Measurements from ENCODE around the gene SULT2A1. TPM values are rescaled to one million over a fixed set of nuclear protein-coding genes. Genes with fewer than 3 reads are reported as not detected.

Gene SULT2A1
- total and polyA plus RNA-seq, 2 of the 8 experiments (the other 6 are each of a cell fraction or from before 2014, with no cell fraction given): not detected

GRCh38 chr19:47839913-47840312, 46.2 kb downstream of the SULT2A1 start:
- Histone ChIP-seq H2BK15ac (ENCODE audit: low read length) (no peak overlapping the region), H3K4me2 (ENCODE audit: insufficient read depth in 1 of 2, low read depth in 2 of 2, low read length in 2 of 2) (peak overlapping the region; percentile 21 to 38; a peak in 3 of 4 replicates), H2BK20ac (ENCODE audit: low read length) (no peak overlapping the region), H2BK5ac (ENCODE audit: low read depth, low read length) (no peak overlapping the region), H3K23me2 (ENCODE audit: low read depth, low read length) (no peaks in the 10 kb centered on the region; the same call in 1 of the 2 replicates), H3K9ac (replicated peaks in 1 of 4; ENCODE audit: extremely low read depth in 1 of 4, low read depth in 3 of 4, low read length in 3 of 4) (no peak overlapping the region; a peak in 1 of 7 replicates), H4K91ac (replicated peaks; ENCODE audit: insufficient read length, low read length) (no peak overlapping the region), H2BK12ac (ENCODE audit: low read depth, low read length) (peak overlapping the region; percentile 5; the same call in 1 of the 2 replicates), H3K18ac (ENCODE audit: extremely low read depth, low read length) (no peak overlapping the region; the same call in 1 of the 2 replicates), H3K9me3 (ENCODE audit: insufficient read depth in 2 of 2, low read depth in 1 of 2, low read length in 1 of 2) (no peaks in the 10 kb centered on the region), H4K5ac (ENCODE audit: insufficient read length, low read depth, low read length) (no peak overlapping the region), H3K14ac (ENCODE audit: insufficient read length) (no peak overlapping the region), H3K79me2 (ENCODE audit: control insufficient read depth in 1 of 2, insufficient read depth in 2 of 2, low read length in 2 of 2) (no peaks in the 10 kb centered on the region), H3K4me1 (replicated peaks in 1 of 4; ENCODE audit: control insufficient read depth in 3 of 4, insufficient read depth in 4 of 4, low read length in 3 of 4) (peaks cover 0 to 10% (median 4%) of the 10 kb centered on the region in 4 experiments; a peak in 3 of 7 replicates), H3K23ac (ENCODE audit: insufficient read length) (no peak overlapping the region), H3K56ac (replicated peaks; ENCODE audit: insufficient read length, low read depth, low read length) (no peak overlapping the region), H4K20me1 (replicated peaks in 1 of 2; ENCODE audit: control insufficient read depth in 1 of 2, insufficient read depth in 2 of 2, low read length in 2 of 2) (peaks cover 0 to 3% of the 10 kb centered on the region in 2 experiments), H3K27ac (ENCODE audit: low read depth, low read length) (no peak overlapping the region), H2AK5ac (ENCODE audit: low read depth, low read length) (no peak overlapping the region), H2AFZ (ENCODE audit: low read length) (no peak overlapping the region), H3K27me3 (replicated peaks in 1 of 4; ENCODE audit: control insufficient read depth in 3 of 4, extremely low read depth in 1 of 4, insufficient read depth in 3 of 4, low read length in 3 of 4) (no peaks in the 10 kb centered on the region), H2BK120ac (replicated peaks; ENCODE audit: low read depth, low read length) (no peak overlapping the region), H3K36me3 (ENCODE audit: control insufficient read depth in 2 of 4, insufficient read depth in 4 of 4, low read length in 3 of 4) (no peaks in the 10 kb centered on the region), H3K4me3 (ENCODE audit: extremely low read depth in 1 of 4, insufficient read depth in 2 of 4, low read depth in 3 of 4, low read length in 4 of 4) (no peak overlapping the region), H4K8ac (ENCODE audit: extremely low read depth, insufficient read depth, low read length) (no peak overlapping the region), H3K4ac (replicated peaks; ENCODE audit: insufficient read length, low read depth, low read length) (no peak overlapping the region), H3K79me1 (ENCODE audit: low read depth, low read length) (no peaks in the 10 kb centered on the region)
- WGBS, 2 experiments (ENCODE audit: extremely low coverage in 1 of 2, insufficient coverage in 1 of 2, insufficient read length in 1 of 2, insufficient replicate concordance in 2 of 2, low coverage in 1 of 2, low lambda C conversion rate in 2 of 2, missing lambda C conversion rate in 1 of 2): 63% methylated on average over 10 of the region's 10 CpGs; no CpG with 5 or more reads in 1 of the 2 experiments
- CTCF ChIA-PET (ENCODE audit: partially characterized antibody): interaction anchor here (0.7 to 2.7 kb wide), 7 partner anchors 9 to 74 kb away, joined by 4 to 12 read pairs (median 7); no protein-coding TSS in a partner anchor
- FAIRE-seq (peak; percentile 78), DNase-seq (ENCODE audit: low read depth in 1 of 2, low spot score in 2 of 2) (no peak)
- POLR2A ChIA-PET (ENCODE audit: partially characterized antibody): interaction anchor here (0.5 to 1.8 kb wide), 3 partner anchors 10 to 74 kb away, joined by 3 to 18 read pairs (median 3); no protein-coding TSS in a partner anchor
- peak; percentile 84 to 97; a peak in 3 of 4 replicates for TF ChIP-seq SIN3A (conservative IDR thresholded peaks at IDR 0.05 in 1 of 2, IDR thresholded peaks at IDR 0.05 in 1 of 2; ENCODE audit: low read depth in 1 of 2, low read length in 2 of 2)
- peak; percentile 70 for TF ChIP-seq SAP30 (IDR thresholded peaks at IDR 0.05; ENCODE audit: insufficient read depth, insufficient replicate concordance, low read length)
- no peak for TF ChIP-seq HDAC6 (IDR thresholded peaks at IDR 0.05; ENCODE audit: low read depth, low read length)
- no peak for TF ChIP-seq JUND (IDR thresholded peaks at IDR 0.05; ENCODE audit: low read length)
- peak; percentile 66 for TF ChIP-seq TEAD4 (IDR thresholded peaks at IDR 0.05; ENCODE audit: low read depth, low read length)
- no peak for TF ChIP-seq RAD21 (IDR thresholded peaks at IDR 0.05 in 1 of 2, conservative IDR thresholded peaks at IDR 0.05 in 1 of 2; ENCODE audit: low read depth in 2 of 2, low read length in 2 of 2)
- no peak for TF ChIP-seq SIX5 (IDR thresholded peaks at IDR 0.05; ENCODE audit: low read depth, low read length)
- TF ChIP-seq EP300 (IDR thresholded peaks at IDR 0.05; ENCODE audit: borderline replicate concordance in 1 of 2, low read depth in 2 of 2, low read length in 2 of 2): no peak
- TF ChIP-seq SP1 (IDR thresholded peaks at IDR 0.05; ENCODE audit: low read depth, low read length): 0 out of 2 replicates have a peak, but pooled peaks have one; percentile 9
- TF ChIP-seq KDM1A (IDR thresholded peaks at IDR 0.05; ENCODE audit: borderline replicate concordance, low read length): no peak
